Stimulated activated CD8-positive, alpha-beta memory T cell treated with anti-CD3 and anti-CD28 coated beads, Interleukin-7, amount 100 ng/mL, for 1 hour (primary cell): ENCODE results near the gene NTNG2.
A peak's percentile ranks its signal among the peaks of the same experiment; 100 is the strongest.
"Not testable (repeated sequence)": the region's sequence is repeated elsewhere in the genome, so short reads cannot be mapped to it uniquely, and the experiment has no call there.

ENCODE experiments used
- DNase-seq, 2 donors: peaks; one replicate each; pipeline ENCODE4 v3.0.0-alpha.2; 2020; ENCODE audit warnings: low read depth in 2 of 2

The NTNG2 gene

GRCh38 chr9:132266017-132266416 is 104.2 kb downstream of the NTNG2 start:
- DNase-seq: no peak

- no peak for DNase-seq
Observed at GRCh38 chr9:132267660-132268059, 105.8 kb downstream of the NTNG2 start.

- DNase-seq: peak; percentile 16 to 45
Observed at GRCh38 chr9:132268725-132269352, 107.0 kb downstream of the NTNG2 start.

GRCh38 chr9:132269704-132270516 is 108.1 kb downstream of the NTNG2 start:
- DNase-seq: not testable (repeated sequence)

- no peak for DNase-seq
Observed at GRCh38 chr9:132274861-132275260, 113.0 kb downstream of the NTNG2 start.

GRCh38 chr9:132283165-132283564 is 121.3 kb downstream of the NTNG2 start:
- DNase-seq: no peak

GRCh38 chr9:132283863-132284262 is 122.0 kb downstream of the NTNG2 start:
- no peak for DNase-seq

- no peak for DNase-seq
Observed at GRCh38 chr9:132287256-132287760, 125.5 kb downstream of the NTNG2 start.

GRCh38 chr9:132288361-132288760 is 126.5 kb downstream of the NTNG2 start:
- no peak for DNase-seq

GRCh38 chr9:132288966-132289365 is 127.1 kb downstream of the NTNG2 start:
- DNase-seq: no peak

GRCh38 chr9:132293145-132293721 is 131.4 kb downstream of the NTNG2 start:
- no peak for DNase-seq
